GM12878 (cell line): ENCODE results near the gene RIC8B. TPM values are rescaled to one million over a fixed set of nuclear protein-coding genes. Genes with fewer than 3 reads are reported as not detected.

Experiments
- ATAC-seq: fragments of 200-7000 bp; cut with Tn5 transposase; 3 replicates; pipeline ENCODE4 v1.9.1; 2020; ENCODE audit warnings: mild to moderate bottlenecking, moderate library complexity
- BruUV-seq: library from RNA; stranded (reverse); fragments of 400-500 nt; replicated peaks from 2 replicates; lab custom pipeline; 2021; lab: Mats Ljungman, UMichigan
- CTCF ChIA-PET: fragments of 300-600 bp; sonication (Branson Sonifier 250); formaldehyde crosslinking; extraction: SDS; loops from one replicate; lab custom pipeline; 2021; ENCODE audit warnings: inconsistent platforms; lab: Yijun Ruan, JAX
- POLR2A ChIA-PET: fragments of 350-600 bp; formaldehyde crosslinking; extraction: SDS; loops from one replicate; lab custom pipeline; 2021; ENCODE audit warnings: inconsistent platforms; lab: Charles Lee
- RAD21 ChIA-PET: fragments of 300-600 bp; sonication (Branson Sonifier 250); formaldehyde crosslinking; loops from one replicate; lab custom pipeline; 2023; ENCODE audit warnings: antibody characterized with exemption; ENCODE audit not compliant: unreplicated experiment; lab: Charles Lee
- SMC1A ChIA-PET: fragments of 300-600 bp; sonication (Branson Sonifier 250); formaldehyde crosslinking; loops from one replicate; lab custom pipeline; 2023; ENCODE audit not compliant: unreplicated experiment, uncharacterized antibody; lab: Charles Lee
- DNase-seq: peaks from one replicate; pipeline ENCODE4 v3.0.0-alpha.2; 2011; ENCODE audit warnings: low read depth, low spot score
- FAIRE-seq: peaks from 3 replicates; lab custom pipeline; 2011; peaks lifted over from hg19 to GRCh38; lab: Jason Lieb, UNC
- H2AFZ ChIP-seq: 2 replicates; pipeline ENCODE4 v1.6.0; 2011; ENCODE audit warnings: low read depth, low read length, control low read depth; ENCODE audit not compliant: control insufficient read depth
- H3K27ac ChIP-seq: 2 replicates; pipeline ENCODE4 v1.5.1; 2011; ENCODE audit warnings: control low read depth; ENCODE audit not compliant: control insufficient read depth, insufficient read depth
- H3K27me3 ChIP-seq, 2 experiments: replicated peaks in 1 of 2; 2 replicates each; pipeline versions ENCODE4 v1.6.0 to v1.6.1; 2011; ENCODE audit warnings: low read length in 1 of 2; ENCODE audit not compliant: control insufficient read depth in 2 of 2, insufficient read depth in 2 of 2
- H3K36me3 ChIP-seq, 2 experiments: 2 replicates each; pipeline ENCODE4 v1.5.1; 2011; ENCODE audit warnings: low read length in 1 of 2; ENCODE audit not compliant: control insufficient read depth in 2 of 2, insufficient read depth in 2 of 2
- H3K4me1 ChIP-seq: 2 replicates; pipeline ENCODE4 v1.6.1; 2011; ENCODE audit warnings: mild to moderate bottlenecking, low read length, moderate library complexity, mixed read lengths; ENCODE audit not compliant: control insufficient read depth, insufficient read depth
- H3K4me2 ChIP-seq: 2 replicates; pipeline ENCODE4 v1.6.0; 2011; ENCODE audit warnings: control low read depth; ENCODE audit not compliant: control insufficient read depth, insufficient read depth
- H3K4me3 ChIP-seq: fragments of 200-600 bp; sonication (generic); 2 replicates; pipeline ENCODE4 v1.5.1; 2016
- H3K79me2 ChIP-seq: 2 replicates; pipeline ENCODE4 v1.6.0; 2011; ENCODE audit warnings: low read length; ENCODE audit not compliant: control insufficient read depth, insufficient read depth
- H3K9ac ChIP-seq: 2 replicates; pipeline ENCODE4 v1.8.0; 2011; ENCODE audit warnings: low read length, control low read depth, mixed read lengths; ENCODE audit not compliant: control insufficient read depth, insufficient read depth
- H3K9me3 ChIP-seq: replicated peaks from 3 replicates; pipeline ENCODE4 v1.5.1; 2011; ENCODE audit warnings: mild to moderate bottlenecking, low read length; ENCODE audit not compliant: control insufficient read depth, insufficient read depth
- H4K20me1 ChIP-seq: 2 replicates; pipeline ENCODE4 v1.6.0; 2011; ENCODE audit not compliant: control insufficient read depth, insufficient read depth
- E2F4 ChIP-seq: IDR thresholded peaks from 2 replicates; pipeline ENCODE4 v1.6.1; 2012; ENCODE audit warnings: low read depth, low read length, improper control_type of control experiment
- EGR1 ChIP-seq, 2 experiments: IDR thresholded peaks; 1 replicate in 1 of 2; 2 replicates in 1 of 2; pipeline ENCODE4 v1.6.1; 2011 to 2012; ENCODE audit warnings: low read depth in 2 of 2, low read length in 2 of 2, borderline replicate concordance in 1 of 2, mild to moderate bottlenecking in 1 of 2, moderate library complexity in 1 of 2
- ESRRA ChIP-seq: IDR thresholded peaks from 2 replicates; pipeline ENCODE4 v1.6.1; 2012; ENCODE audit warnings: mild to moderate bottlenecking, low read length, improper control_type of control experiment
- FOXM1 ChIP-seq: IDR thresholded peaks from 2 replicates; pipeline ENCODE4 v1.6.1; 2012; ENCODE audit warnings: low read depth, mild to moderate bottlenecking, inconsistent platforms, low read length, moderate library complexity
- MEF2B ChIP-seq: fragments of 450-650 bp; IDR thresholded peaks from 2 replicates; pipeline ENCODE4 v1.6.1; 2018; ENCODE audit warnings: mild to moderate bottlenecking, moderate library complexity; ENCODE audit not compliant: partially characterized antibody, poor library complexity, severe bottlenecking
- NFYA ChIP-seq: IDR thresholded peaks from 2 replicates; pipeline ENCODE4 v1.6.1; 2011; ENCODE audit warnings: low read depth, mild to moderate bottlenecking, low read length, improper control_type of control experiment, borderline replicate concordance
- RAD51 ChIP-seq: fragments of 450-650 bp; IDR thresholded peaks from 2 replicates; pipeline ENCODE4 v1.6.1; 2016; ENCODE audit warnings: moderate library complexity, mild to moderate bottlenecking, inconsistent platforms
- RCOR1 ChIP-seq: conservative IDR thresholded peaks from 2 replicates; pipeline ENCODE4 v1.6.1; 2012; ENCODE audit warnings: low read depth, low read length, improper control_type of control experiment
- SMARCA5 ChIP-seq: fragments of 450-650 bp; IDR thresholded peaks from 2 replicates; pipeline ENCODE4 v1.6.1; 2017; ENCODE audit warnings: mild to moderate bottlenecking
- SREBF1 ChIP-seq: IDR thresholded peaks from 2 replicates; pipeline ENCODE4 v1.6.1; 2012; ENCODE audit warnings: mild to moderate bottlenecking, low read length
- TARDBP ChIP-seq: IDR thresholded peaks from 2 replicates; pipeline ENCODE4 v1.6.1; 2016; ENCODE audit warnings: borderline replicate concordance
- ZNF24 ChIP-seq: fragments of 450-650 bp; IDR thresholded peaks from 2 replicates; pipeline ENCODE4 v1.6.1; 2017; ENCODE audit warnings: antibody characterized with exemption, mild to moderate bottlenecking
- ZNF384 ChIP-seq: IDR thresholded peaks from 2 replicates; pipeline ENCODE4 v1.6.1; 2012; ENCODE audit warnings: low read depth, mild to moderate bottlenecking, low read length, improper control_type of control experiment, borderline replicate concordance
- ZNF622 ChIP-seq: fragments of 450-650 bp; IDR thresholded peaks from 2 replicates; pipeline ENCODE4 v1.6.1; 2017; ENCODE audit warnings: mild to moderate bottlenecking, inconsistent platforms
- ZNF687 ChIP-seq: fragments of 450-650 bp; IDR thresholded peaks from 2 replicates; pipeline ENCODE4 v1.6.1; 2017; ENCODE audit warnings: mild to moderate bottlenecking, moderate library complexity
- WGBS: methylation state at CpG from one replicate; pipeline ENCODE4 v1.1.6; 2016; ENCODE audit warnings: low lambda C conversion rate; ENCODE audit not compliant: insufficient replicate concordance, insufficient coverage; ENCODE audit errors: missing lambda C conversion rate; 5-methylcytosine and 5-hydroxymethylcytosine counted together
- in situ Hi-C: fragments of 300-500 bp; cut with MboI; formaldehyde crosslinking; loops from 9 replicates; pipeline ENCODE4 v1.14.3; 2018; ENCODE audit warnings: mixed read lengths
- intact Hi-C: fragments of 100-400 bp; cut with micrococcal nuclease; formaldehyde crosslinking; loops from one replicate; pipeline ENCODE4 v1.14.2; 2022; ENCODE audit not compliant: unreplicated experiment
- polyA plus RNA-seq, 11 experiments: library from polyadenylated mRNA; depleted of rRNA in 4 of 11; unstranded in 6 of 11; stranded (reverse) in 5 of 11; fragments of >200 nt; fragmentation: Nextera tagmentation in 4 of 11; fragmentation: Illumina TruSeq in 1 of 11; extraction: Ambion mirVana in 4 of 11; extraction: Trizol in 1 of 11; gene quantifications; 1 replicate in 1 of 11; 2 replicates in 10 of 11; pipeline versions ENCODE4 v1.2.1 to v1.2.3, GENCODE V29; 2011 to 2016; ENCODE audit warnings: inconsistent platforms in 2 of 11, missing spikeins in 2 of 11, low read depth in 1 of 11
- total RNA-seq, 4 experiments: library from RNA; depleted of rRNA in 3 of 4; stranded (reverse); fragments of >200 nt in 3 of 4; fragmentation: Illumina TruSeq in 1 of 4; extraction: Trizol in 1 of 4; gene quantifications; 2 replicates each; pipeline versions ENCODE4 v1.2.1 to v1.2.3, GENCODE V29; 2013 to 2021
- TF ChIP-seq, protein P1 (sequence below): IDR thresholded peaks from 2 replicates; pipeline ENCODE4 v1.6.1; 2011; ENCODE audit warnings: low read depth, mild to moderate bottlenecking, low read length, moderate library complexity, borderline replicate concordance; ENCODE audit errors: extremely low read depth

The RIC8B gene
- total and polyA plus RNA-seq, 10 of the 15 experiments (the other 5 are each of a cell fraction or from before 2014, with no cell fraction given) = 2.3 to 10.8 (median 6.2) TPM

DNA sequence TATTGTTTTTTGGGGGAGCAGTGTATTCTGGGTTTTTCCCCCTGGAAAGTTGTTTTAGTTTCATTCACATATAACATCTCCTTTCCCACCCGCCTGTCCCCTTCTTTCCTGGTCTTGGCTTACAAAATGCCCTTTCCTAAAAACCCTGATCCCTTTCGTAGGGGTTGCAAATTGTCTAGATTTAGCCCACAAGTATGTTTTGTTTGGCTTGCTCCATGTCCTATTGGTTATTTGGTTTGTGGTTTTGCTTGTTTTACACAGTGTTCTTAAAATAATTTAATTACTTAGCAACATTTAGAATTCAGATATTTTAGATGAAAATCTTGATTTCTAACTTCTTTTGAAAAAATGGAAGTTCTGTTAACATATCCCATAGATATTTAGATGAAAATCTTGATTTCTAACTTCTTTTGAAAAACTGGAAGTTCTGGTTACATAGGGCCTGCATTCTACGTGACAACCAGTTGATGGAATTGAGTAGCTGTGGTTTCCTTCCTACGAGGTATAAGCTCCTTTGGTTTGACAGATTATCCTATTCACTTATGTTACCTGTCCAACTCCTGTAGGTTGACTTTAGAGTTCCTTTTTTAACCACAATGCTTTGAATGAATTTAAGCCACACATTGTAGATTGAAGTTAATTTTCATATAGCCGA lies 92.1 kb downstream of the RIC8B start (continued):
- no peak for TF ChIP-seq ZNF687

DNA sequence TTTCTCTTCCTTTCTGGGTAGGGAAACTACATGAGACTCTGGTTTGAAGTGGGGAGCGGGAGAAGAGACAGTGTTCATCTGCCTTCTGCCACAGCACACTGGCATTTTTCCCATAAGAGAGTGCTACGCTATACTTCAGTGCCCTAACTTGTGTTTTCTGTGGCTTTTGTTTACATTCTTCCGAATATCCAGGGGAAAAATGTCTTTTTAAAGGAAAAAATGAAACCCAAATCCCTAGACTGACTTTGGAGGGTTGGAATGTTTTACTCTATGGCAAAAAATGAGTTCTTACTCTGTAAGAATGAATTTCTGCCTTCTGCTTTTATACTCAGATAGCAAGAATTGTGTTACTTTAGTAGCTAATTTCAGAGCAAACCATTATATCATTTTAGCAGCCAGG lies 93.2 kb downstream of the RIC8B start:
- no TSS peak for BruUV-seq
- ChIA-PET SMC1A (interaction anchor here (1.0 kb wide), 1 partner anchor 9 kb away, joined by 3 read pairs; no protein-coding TSS in a partner anchor), RAD21 (no interaction called here), CTCF (interaction anchor here (0.6 to 0.7 kb wide), 2 partner anchors 23 to 539 kb away, joined by 3 read pairs; no protein-coding TSS in a partner anchor), POLR2A (no interaction called here)
- DNase-seq = no peak
- in situ Hi-C loops = no loop called here
- Histone ChIP-seq H3K4me1 (no peaks in the 10 kb centered on the region), H3K4me2 (no peak overlapping the region), H3K36me3 (peaks cover 0 to 4% of the 10 kb centered on the region in 2 experiments; a peak in 1 of 4 replicates), H3K4me3 (no peak overlapping the region), H3K27me3 (no peaks in the 10 kb centered on the region), H3K27ac (no peak overlapping the region), H3K9me3 (no peaks in the 10 kb centered on the region), H3K79me2 (no peaks in the 10 kb centered on the region), H3K9ac (no peak overlapping the region), H4K20me1 (no peaks in the 10 kb centered on the region), H2AFZ (no peak overlapping the region)
- intact Hi-C loops = no loop called here
- no peak for ATAC-seq
- 96% methylated on average over 3 of the region's 3 CpGs for WGBS
- FAIRE-seq = no peak
- TF ChIP-seq, protein P1, sequence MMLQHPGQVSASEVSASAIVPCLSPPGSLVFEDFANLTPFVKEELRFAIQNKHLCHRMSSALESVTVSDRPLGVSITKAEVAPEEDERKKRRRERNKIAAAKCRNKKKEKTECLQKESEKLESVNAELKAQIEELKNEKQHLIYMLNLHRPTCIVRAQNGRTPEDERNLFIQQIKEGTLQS = no peak
- TF ChIP-seq E2F4 (no peak), SMARCA5 (no peak), ZNF622 (no peak), MEF2B (no peak), RCOR1 (no peak), ESRRA (no peak), TARDBP (no peak), FOXM1 (no peak), EGR1 (IDR thresholded peaks at IDR 0.05; ENCODE audit: borderline replicate concordance in 1 of 2, low read depth in 2 of 2, low read length in 2 of 2) (no peak), NFYA (no peak), RAD51 (no peak), ZNF384 (no peak), ZNF24 (no peak), SREBF1 (no peak)
